ENCODE data around the gene OLFML3.
"Not testable (repeated sequence)": the region's sequence is repeated elsewhere in the genome, so short reads cannot be mapped to it uniquely, and the experiment has no call there.

OLFML3 gene, protein sequence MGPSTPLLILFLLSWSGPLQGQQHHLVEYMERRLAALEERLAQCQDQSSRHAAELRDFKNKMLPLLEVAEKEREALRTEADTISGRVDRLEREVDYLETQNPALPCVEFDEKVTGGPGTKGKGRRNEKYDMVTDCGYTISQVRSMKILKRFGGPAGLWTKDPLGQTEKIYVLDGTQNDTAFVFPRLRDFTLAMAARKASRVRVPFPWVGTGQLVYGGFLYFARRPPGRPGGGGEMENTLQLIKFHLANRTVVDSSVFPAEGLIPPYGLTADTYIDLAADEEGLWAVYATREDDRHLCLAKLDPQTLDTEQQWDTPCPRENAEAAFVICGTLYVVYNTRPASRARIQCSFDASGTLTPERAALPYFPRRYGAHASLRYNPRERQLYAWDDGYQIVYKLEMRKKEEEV

DNA sequence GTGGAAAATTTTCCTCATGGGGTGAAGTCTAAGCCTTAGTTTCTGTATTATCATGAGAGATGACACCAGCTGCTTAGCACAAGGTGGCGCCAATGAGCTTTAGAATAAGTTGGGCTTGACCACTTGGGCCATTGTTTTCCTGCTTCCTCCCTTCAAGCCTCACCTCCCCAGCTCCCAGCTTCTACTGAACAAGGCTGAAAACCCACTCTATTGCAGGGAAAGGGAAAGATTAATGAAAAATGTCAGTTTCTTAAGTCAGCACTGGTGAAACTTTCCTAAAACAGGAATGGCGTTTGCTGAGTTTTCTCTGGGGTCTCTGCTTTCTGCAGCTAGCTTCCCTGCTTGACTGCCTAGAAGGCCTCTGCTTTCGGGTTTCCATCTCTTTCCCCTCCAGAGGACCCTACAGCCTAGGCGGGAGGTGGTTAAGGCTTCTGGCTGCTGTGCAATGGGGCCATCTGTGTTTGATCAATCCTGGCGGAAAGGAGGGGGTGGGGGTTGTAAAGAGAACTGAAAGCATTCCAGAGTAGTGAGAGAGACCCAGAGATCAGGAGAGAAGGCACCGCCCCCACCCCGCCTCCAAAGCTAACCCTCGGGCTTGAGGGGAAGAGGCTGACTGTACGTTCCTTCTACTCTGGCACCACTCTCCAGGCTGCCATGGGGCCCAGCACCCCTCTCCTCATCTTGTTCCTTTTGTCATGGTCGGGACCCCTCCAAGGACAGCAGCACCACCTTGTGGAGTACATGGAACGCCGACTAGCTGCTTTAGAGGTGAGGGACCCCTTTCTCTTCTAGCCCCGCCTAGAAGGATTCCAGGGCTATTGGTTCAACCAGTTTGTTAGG is at the start of gene OLFML3:
OLFML3 (plus strand) TSS at position 612 of the 840 bp plus-strand sequence; CDS start at position 655, 43 bp downstream.
- peak; percentile 71 for DNase-seq (ENCODE audit: low spot score)

DNA sequence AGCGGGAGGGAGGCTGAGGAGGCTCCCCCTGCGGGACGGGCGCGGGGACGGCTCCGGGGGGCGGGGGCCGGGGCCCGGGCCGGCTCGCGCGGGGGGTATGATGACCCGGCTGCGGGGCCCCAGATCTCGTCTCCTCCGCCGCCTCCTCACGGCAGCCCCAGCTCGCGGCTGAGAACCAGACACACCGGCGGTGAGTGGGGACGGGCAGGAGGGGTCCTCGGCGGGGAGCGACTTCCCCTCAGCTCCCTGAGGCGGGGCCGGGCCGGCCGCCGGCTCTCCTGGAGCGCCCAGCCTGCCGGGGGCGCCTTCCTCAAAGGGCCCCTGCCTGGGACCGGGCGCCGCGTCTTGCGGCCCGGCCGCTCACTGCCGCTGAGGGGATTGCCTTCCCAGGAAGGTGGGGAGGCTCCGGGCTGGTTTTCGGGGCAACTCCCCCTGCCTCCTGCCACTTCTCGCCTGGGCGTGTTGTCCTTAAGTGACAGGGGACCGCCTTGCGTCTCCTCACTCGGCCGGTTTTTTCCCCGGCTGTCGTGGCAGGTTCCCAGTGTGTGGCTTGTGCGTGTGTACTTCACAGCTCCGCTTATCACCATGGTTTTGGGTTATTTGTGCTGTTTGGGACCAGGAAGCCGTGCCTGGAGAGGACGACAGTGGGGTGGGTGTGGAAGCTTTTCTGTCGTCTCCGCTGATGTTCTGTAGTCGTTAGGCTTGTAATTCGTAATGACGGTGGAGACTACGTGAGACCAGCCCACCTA is 49.4 kb upstream of the OLFML3 start:
- DNase-seq (ENCODE audit: low spot score): peak; percentile 34

- DNase-seq (ENCODE audit: low spot score): no peak
Observed at GRCh38 chr1:113930499-113931161, 48.6 kb upstream of the OLFML3 start.

- DNase-seq (ENCODE audit: low spot score): no peak
Observed at GRCh38 chr1:113931451-113931851, 47.8 kb upstream of the OLFML3 start.

DNA sequence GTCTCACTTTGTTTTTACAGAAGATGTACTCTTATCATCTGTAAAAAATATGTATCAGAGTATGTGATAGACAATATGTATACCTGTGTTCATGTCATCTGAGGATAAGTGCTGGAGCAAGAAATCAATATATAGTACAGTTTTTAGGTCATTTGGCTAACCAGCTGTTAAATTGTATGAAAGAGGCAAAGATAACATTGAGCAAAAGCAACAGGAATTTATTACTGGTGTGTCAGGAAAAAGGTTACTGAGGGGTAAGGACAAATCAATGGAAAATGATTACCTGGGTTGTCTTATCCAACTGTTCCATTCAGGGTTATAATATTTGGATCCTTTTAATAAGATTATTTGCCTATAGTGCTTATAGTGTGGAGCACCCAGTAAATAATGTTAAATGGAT is 45.3 kb upstream of the OLFML3 start:
- DNase-seq (ENCODE audit: low spot score): no peak

- DNase-seq (ENCODE audit: low spot score): no peak
Observed at GRCh38 chr1:113934511-113935055, 44.7 kb upstream of the OLFML3 start.

DNA sequence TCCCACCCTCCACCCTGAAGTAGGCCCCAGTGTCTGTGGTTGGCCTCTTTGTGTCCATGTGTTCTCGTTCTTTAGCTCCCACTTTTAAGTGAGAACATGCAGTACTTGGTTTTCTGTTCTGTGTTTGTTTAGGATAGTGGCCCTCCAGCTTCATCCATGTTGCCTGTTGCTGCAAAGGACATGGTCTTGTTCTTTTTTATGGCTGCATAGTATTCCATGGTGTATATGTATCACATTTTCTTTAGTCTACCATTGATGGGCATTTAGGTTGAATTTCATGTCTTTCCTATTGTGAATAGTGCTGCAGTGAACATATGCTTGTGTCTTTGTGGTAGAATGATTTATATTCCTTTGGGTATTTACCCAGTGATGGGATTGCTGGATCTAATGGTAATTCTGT is 44.1 kb upstream of the OLFML3 start:
- no peak for DNase-seq (ENCODE audit: low spot score)

GRCh38 chr1:113935970-113936369 is 43.3 kb upstream of the OLFML3 start:
- no peak for DNase-seq (ENCODE audit: low spot score)

DNA sequence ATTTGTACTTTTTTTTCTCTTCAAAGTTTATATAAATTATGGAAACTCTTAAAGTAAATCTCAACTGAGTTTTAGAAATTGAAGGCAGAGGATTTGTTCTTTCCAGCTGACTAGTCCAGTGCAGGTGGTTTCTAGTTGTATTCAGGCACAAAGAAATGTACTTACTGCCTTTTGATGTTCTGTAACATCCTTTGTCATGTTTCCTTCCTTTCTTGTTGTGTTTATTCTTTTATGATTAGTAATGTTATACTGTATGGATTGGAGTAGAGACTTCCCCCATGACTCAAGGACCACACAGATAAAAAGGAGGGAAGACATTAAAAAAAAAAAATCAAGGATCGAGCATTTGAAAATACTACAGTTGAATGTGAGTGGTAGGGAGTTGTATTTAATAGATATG is 42.1 kb upstream of the OLFML3 start:
- DNase-seq (ENCODE audit: low spot score): no peak

GRCh38 chr1:113938192-113938591 is 41.1 kb upstream of the OLFML3 start:
- no peak for DNase-seq (ENCODE audit: low spot score)

DNA sequence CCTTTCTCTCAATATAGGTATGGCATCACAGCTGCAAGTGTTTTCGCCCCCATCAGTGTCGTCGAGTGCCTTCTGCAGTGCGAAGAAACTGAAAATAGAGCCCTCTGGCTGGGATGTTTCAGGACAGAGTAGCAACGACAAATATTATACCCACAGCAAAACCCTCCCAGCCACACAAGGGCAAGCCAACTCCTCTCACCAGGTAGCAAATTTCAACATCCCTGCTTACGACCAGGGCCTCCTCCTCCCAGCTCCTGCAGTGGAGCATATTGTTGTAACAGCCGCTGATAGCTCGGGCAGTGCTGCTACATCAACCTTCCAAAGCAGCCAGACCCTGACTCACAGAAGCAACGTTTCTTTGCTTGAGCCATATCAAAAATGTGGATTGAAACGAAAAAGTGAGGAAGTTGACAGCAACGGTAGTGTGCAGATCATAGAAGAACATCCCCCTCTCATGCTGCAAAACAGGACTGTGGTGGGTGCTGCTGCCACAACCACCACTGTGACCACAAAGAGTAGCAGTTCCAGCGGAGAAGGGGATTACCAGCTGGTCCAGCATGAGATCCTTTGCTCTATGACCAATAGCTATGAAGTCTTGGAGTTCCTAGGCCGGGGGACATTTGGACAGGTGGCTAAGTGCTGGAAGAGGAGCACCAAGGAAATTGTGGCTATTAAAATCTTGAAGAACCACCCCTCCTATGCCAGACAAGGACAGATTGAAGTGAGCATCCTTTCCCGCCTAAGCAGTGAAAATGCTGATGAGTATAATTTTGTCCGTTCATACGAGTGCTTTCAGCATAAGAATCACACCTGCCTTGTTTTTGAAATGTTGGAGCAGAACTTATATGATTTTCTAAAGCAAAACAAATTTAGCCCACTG is 38.7 kb upstream of the OLFML3 start:
- DNase-seq (ENCODE audit: low spot score): no peak

- DNase-seq (ENCODE audit: low spot score): no peak
Observed at GRCh38 chr1:113941245-113941559, 38.1 kb upstream of the OLFML3 start.

DNA sequence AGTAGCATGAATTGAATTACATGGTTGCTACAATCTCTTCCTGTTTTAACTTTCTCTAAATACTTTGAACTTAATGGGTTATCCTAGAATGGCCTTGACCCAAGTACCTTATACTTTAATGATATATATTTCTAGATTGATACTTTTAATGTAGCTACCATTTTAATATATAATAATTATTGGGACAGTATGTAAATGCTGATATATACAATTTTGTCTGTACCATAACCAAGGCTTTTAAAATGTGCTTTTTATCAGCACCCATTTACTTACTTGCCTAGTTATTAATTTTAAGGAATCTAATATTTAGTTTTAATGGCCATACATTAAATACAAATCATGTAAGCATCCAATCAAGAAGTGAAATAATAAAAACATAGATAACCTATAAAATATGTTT is 36.7 kb upstream of the OLFML3 start:
- no peak for DNase-seq (ENCODE audit: low spot score)

- DNase-seq (ENCODE audit: low spot score): no peak
Observed at GRCh38 chr1:113943028-113943811, 36.1 kb upstream of the OLFML3 start.

GRCh38 chr1:113945329-113945728 is 33.9 kb upstream of the OLFML3 start:
- no peak for DNase-seq (ENCODE audit: low spot score)

GRCh38 chr1:113946112-113946511 is 33.2 kb upstream of the OLFML3 start:
- no peak for DNase-seq (ENCODE audit: low spot score)

- no peak for DNase-seq (ENCODE audit: low spot score)
Observed at GRCh38 chr1:113946678-113947387, 32.4 kb upstream of the OLFML3 start.

DNA sequence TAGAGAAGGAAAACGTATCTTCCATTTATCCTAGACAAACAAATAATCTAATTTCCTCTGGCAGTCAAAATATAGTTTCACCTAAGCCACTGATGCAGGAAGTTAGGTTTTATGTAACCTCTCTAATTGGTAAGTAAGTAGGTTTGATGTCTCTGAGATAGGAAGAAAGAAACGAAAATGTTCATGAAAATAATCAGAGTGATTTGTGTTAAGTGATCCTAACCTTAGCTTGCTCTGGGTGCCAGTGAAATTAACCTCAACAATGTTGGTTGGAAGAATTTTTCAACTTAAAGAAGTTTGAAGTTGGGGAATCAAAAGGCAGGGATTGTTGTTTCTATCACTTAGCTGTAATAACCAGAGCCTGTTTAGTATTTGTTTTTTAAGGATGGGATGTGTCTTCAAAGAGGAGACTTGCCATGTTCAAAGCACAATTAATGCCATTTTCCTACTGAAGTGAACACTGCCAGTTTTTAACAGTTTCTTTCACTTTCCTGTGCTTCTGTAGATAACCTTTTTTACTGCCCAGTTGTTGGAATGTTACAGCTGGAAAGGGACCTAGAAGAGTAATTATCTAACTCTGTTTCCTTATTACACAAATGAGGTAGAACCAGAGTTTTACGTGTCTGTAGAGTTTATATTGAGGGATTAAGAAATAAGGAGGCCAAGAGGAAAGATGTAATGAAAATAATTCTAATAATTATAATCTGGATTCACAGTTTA is 31.7 kb upstream of the OLFML3 start:
- no peak for DNase-seq (ENCODE audit: low spot score)

- not testable (repeated sequence) for DNase-seq (ENCODE audit: low spot score)
Observed at GRCh38 chr1:113948151-113948550, 31.1 kb upstream of the OLFML3 start.

Measured in HuH-7 (cell line).